Activated CD4-positive, alpha-beta T cell treated with anti-CD3 and anti-CD28 coated beads for 36 hours (primary cell): ENCODE results near the gene LRRC47. TPM values are rescaled to one million over a fixed set of nuclear protein-coding genes. Genes with fewer than 3 reads are reported as not detected.

Experiments
- ATAC-seq: fragments of 200-7000 bp; cut with Tn5 transposase; one replicate; pipeline ENCODE4 v1.10.0; 2021; ENCODE audit warnings: mild to moderate bottlenecking, moderate library complexity
- CTCF ChIA-PET: fragments of 350-600 bp; sonication (Branson Sonifier 250); formaldehyde crosslinking; loops from one replicate; lab custom pipeline; 2021; ENCODE audit warnings: antibody characterized with exemption; lab: Charles Lee
- POLR2A ChIA-PET: fragments of 350-600 bp; sonication (Branson Sonifier 250); formaldehyde crosslinking; loops from one replicate; lab custom pipeline; 2021; ENCODE audit warnings: antibody characterized with exemption, inconsistent platforms; lab: Charles Lee
- DNase-seq: peaks from one replicate; pipeline ENCODE4 v3.0.0-alpha.2; 2020
- H3K27ac Mint-ChIP-seq: one replicate; pipeline ENCODE4 v1.8.0; 2021; ENCODE audit warnings: mixed read lengths
- H3K27me3 Mint-ChIP-seq: one replicate; pipeline ENCODE4 v1.8.0; 2021; ENCODE audit warnings: mixed read lengths
- H3K36me3 Mint-ChIP-seq: one replicate; pipeline ENCODE4 v1.8.0; 2021; ENCODE audit warnings: low read depth, mixed read lengths
- H3K4me1 Mint-ChIP-seq: one replicate; pipeline ENCODE4 v1.8.0; 2021; ENCODE audit warnings: mixed read lengths
- H3K4me3 Mint-ChIP-seq: one replicate; pipeline ENCODE4 v1.8.0; 2021; ENCODE audit warnings: mild to moderate bottlenecking, moderate library complexity, mixed read lengths
- H3K9me3 Mint-ChIP-seq: one replicate; pipeline ENCODE4 v1.8.0; 2021; ENCODE audit warnings: low read depth, mixed read lengths
- intact Hi-C, 2 experiments: fragments of 100-400 bp; cut with DNase I in 1 of 2; cut with micrococcal nuclease in 1 of 2; formaldehyde crosslinking; loops; one replicate each; pipeline versions ENCODE4 v1.14.2 to v1.15.1; 2022 to 2024; cut with DNase I, micrococcal nuclease
- total RNA-seq, 2 experiments: library from RNA; stranded (reverse); gene quantifications; one replicate each; pipeline ENCODE4 v1.2.3, GENCODE V29; 2021

Gene LRRC47
- total RNA-seq, 2 experiments from 2014 or later = 34.8 to 38.7 TPM

DNA sequence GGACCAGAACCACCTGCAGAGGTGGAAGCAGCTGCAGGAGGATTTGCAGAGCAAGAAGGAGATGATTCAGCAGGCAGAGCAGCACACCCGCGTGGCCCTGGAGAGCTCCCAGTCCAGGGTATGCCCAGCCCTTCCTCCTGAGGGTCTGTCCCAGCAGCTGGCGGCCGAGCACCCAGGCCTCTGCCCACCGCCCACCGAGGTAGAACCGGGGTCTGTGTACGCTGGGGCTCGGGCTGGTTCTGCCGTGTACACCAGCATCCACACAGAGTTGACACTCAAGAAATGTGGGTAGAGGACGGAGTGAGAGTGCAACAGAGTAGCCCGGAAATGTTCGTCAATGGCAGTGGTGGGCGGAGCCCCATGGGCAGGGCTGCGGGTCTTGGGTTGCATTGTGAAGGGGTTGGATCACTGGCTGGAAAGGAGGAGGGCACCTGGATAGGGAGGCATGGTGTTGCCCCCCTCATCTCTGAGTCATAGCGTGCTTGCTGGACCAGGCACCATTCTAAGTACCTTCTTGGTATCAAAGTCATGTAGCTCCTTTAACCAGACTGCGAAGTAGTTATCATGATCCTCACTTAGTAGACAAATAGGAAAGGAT lies 28.9 kb downstream of the LRRC47 start:
- Mint-ChIP-seq H3K27me3 (peaks cover 2% of the 10 kb centered on the region), H3K27ac (no peak overlapping the region), H3K9me3 (no peaks in the 10 kb centered on the region), H3K4me1 (peaks cover 7% of the 10 kb centered on the region), H3K4me3 (no peak overlapping the region), H3K36me3 (no peaks in the 10 kb centered on the region)
- CTCF ChIA-PET = interaction anchor here (0.6 kb wide), 1 partner anchor 1219 kb away, joined by 3 read pairs; no protein-coding TSS in a partner anchor
- POLR2A ChIA-PET = interaction anchor here (1.1 kb wide), 1 partner anchor 10 kb away, joined by 6 read pairs; no protein-coding TSS in a partner anchor
- ATAC-seq (no peak), DNase-seq (no peak)
- intact Hi-C loops = no loop called here

- DNase-seq (no peak), ATAC-seq (no peak)
- Mint-ChIP-seq H3K27ac (no peak overlapping the region), H3K27me3 (peaks cover 14% of the 10 kb centered on the region), H3K4me1 (no peaks in the 10 kb centered on the region), H3K9me3 (no peaks in the 10 kb centered on the region), H3K4me3 (no peak overlapping the region), H3K36me3 (no peaks in the 10 kb centered on the region)
- intact Hi-C loops = no loop called here
- ChIA-PET POLR2A (no interaction called here), CTCF (no interaction called here)
These were observed 32.8 kb downstream of the LRRC47 start for GRCh38 chr1:3763351-3764125.

DNA sequence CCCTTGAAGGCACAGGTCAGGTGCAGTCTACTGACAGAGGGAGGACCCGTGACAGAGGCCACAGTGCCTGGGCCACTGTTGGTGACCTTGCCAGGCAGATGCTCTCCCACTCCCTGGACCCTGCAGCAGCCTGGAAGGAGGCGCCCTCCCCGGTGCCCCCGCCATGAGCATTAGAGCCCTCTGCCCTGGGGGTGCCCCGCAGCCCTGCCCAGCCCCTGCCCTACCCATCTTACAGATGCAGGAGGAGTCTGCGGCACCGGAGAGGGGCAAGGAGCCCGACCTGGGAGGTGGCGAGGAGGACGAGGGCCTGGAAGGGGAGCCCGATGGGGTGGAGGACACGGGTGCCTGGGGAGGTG lies 33.4 kb downstream of the LRRC47 start:
- no peak for DNase-seq
- Mint-ChIP-seq H3K27me3 (peaks cover 14% of the 10 kb centered on the region), H3K4me3 (no peak overlapping the region), H3K36me3 (no peaks in the 10 kb centered on the region), H3K9me3 (no peaks in the 10 kb centered on the region), H3K4me1 (no peaks in the 10 kb centered on the region), H3K27ac (no peak overlapping the region)
- POLR2A ChIA-PET = no interaction called here
- intact Hi-C loops = no loop called here
- CTCF ChIA-PET = no interaction called here
- ATAC-seq = no peak

DNA sequence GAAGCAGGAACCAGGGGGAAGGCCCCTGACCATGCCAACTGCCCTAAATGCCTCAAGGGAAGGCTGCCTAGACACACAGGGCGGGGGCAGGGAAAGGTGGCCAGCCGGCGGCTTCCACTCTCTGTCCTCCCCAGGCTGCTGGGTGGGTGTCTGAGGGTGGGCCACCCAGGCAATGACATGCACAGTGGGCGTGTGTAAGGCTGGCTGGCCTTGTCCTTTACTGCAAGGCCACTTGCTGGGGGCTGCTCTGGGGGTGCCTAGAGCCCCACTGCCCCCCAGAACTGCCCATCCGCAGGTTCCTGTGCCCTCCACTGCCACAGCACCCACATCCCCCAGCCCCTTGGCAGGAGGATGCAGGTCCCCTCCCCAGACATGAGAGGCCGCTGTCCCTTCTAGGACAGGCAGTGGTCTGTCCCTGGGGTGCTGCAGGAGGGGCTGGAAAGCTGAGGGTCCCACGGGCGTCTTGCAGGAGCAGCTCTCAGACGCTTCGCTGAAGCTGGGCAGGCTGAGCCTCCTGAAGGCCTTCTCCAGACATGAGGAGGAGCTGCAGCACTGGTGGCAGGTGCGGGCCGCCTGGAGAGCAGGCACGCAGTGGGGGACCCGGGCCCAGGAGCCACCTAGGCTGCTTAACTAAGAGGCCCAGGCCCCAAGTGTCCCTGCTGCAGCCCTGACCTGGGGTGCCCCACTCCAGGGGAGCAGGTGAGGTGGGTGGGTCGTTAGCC lies 34.0 kb downstream of the LRRC47 start:
- no peak for DNase-seq
- intact Hi-C loops = no loop called here
- Mint-ChIP-seq H3K9me3 (no peaks in the 10 kb centered on the region), H3K27me3 (peaks cover 14% of the 10 kb centered on the region), H3K36me3 (no peaks in the 10 kb centered on the region), H3K4me1 (no peaks in the 10 kb centered on the region), H3K27ac (no peak overlapping the region), H3K4me3 (no peak overlapping the region)
- ATAC-seq = no peak
- CTCF ChIA-PET = no interaction called here
- POLR2A ChIA-PET = no interaction called here

- no peaks in the 10 kb centered on the region for H3K4me1 Mint-ChIP-seq
- no peak overlapping the region for H3K4me3 Mint-ChIP-seq
- no peak overlapping the region for H3K27ac Mint-ChIP-seq
- no peaks in the 10 kb centered on the region for H3K36me3 Mint-ChIP-seq
- H3K27me3 Mint-ChIP-seq = peaks cover 14% of the 10 kb centered on the region
- CTCF ChIA-PET = no interaction called here
- no peak for ATAC-seq
- intact Hi-C loops = no loop called here
- POLR2A ChIA-PET = no interaction called here
- DNase-seq = no peak
- no peaks in the 10 kb centered on the region for H3K9me3 Mint-ChIP-seq
These were observed 34.8 kb downstream of the LRRC47 start for GRCh38 chr1:3761296-3762010.

GRCh38 chr1:3759796-3760195 lies 36.5 kb downstream of the LRRC47 start:
- no peaks in the 10 kb centered on the region for H3K36me3 Mint-ChIP-seq
- ChIA-PET POLR2A (no interaction called here), CTCF (interaction anchor here (0.6 to 1.3 kb wide), 2 partner anchors 24 to 133 kb away, joined by 3 to 4 read pairs; no protein-coding TSS in a partner anchor)
- H3K27ac Mint-ChIP-seq = no peak overlapping the region
- intact Hi-C loops = no loop called here
- ATAC-seq (no peak), DNase-seq (no peak)
- H3K9me3 Mint-ChIP-seq = no peaks in the 10 kb centered on the region
- no peak overlapping the region for H3K4me3 Mint-ChIP-seq
- peaks cover 14% of the 10 kb centered on the region for H3K27me3 Mint-ChIP-seq
- no peaks in the 10 kb centered on the region for H3K4me1 Mint-ChIP-seq

- no peaks in the 10 kb centered on the region for H3K4me1 Mint-ChIP-seq
- CTCF ChIA-PET = interaction anchor here (0.6 to 1.3 kb wide), 2 partner anchors 23 to 133 kb away, joined by 3 to 4 read pairs; no protein-coding TSS in a partner anchor
- H3K36me3 Mint-ChIP-seq = no peaks in the 10 kb centered on the region
- ATAC-seq (no peak), DNase-seq (no peak)
- no peak overlapping the region for H3K27ac Mint-ChIP-seq
- no peak overlapping the region for H3K4me3 Mint-ChIP-seq
- H3K27me3 Mint-ChIP-seq = peaks cover 12% of the 10 kb centered on the region
- no peaks in the 10 kb centered on the region for H3K9me3 Mint-ChIP-seq
- intact Hi-C loops = no loop called here
- POLR2A ChIA-PET = no interaction called here
These were observed 37.1 kb downstream of the LRRC47 start for GRCh38 chr1:3759164-3759563.

GRCh38 chr1:3756394-3756793 lies 39.9 kb downstream of the LRRC47 start:
- Mint-ChIP-seq H3K36me3 (no peaks in the 10 kb centered on the region), H3K9me3 (no peaks in the 10 kb centered on the region), H3K27ac (no peak overlapping the region), H3K4me1 (no peaks in the 10 kb centered on the region), H3K27me3 (peaks cover 11% of the 10 kb centered on the region), H3K4me3 (no peak overlapping the region)
- ChIA-PET CTCF (no interaction called here), POLR2A (no interaction called here)
- DNase-seq (no peak), ATAC-seq (no peak)
- intact Hi-C loops = no loop called here

DNA sequence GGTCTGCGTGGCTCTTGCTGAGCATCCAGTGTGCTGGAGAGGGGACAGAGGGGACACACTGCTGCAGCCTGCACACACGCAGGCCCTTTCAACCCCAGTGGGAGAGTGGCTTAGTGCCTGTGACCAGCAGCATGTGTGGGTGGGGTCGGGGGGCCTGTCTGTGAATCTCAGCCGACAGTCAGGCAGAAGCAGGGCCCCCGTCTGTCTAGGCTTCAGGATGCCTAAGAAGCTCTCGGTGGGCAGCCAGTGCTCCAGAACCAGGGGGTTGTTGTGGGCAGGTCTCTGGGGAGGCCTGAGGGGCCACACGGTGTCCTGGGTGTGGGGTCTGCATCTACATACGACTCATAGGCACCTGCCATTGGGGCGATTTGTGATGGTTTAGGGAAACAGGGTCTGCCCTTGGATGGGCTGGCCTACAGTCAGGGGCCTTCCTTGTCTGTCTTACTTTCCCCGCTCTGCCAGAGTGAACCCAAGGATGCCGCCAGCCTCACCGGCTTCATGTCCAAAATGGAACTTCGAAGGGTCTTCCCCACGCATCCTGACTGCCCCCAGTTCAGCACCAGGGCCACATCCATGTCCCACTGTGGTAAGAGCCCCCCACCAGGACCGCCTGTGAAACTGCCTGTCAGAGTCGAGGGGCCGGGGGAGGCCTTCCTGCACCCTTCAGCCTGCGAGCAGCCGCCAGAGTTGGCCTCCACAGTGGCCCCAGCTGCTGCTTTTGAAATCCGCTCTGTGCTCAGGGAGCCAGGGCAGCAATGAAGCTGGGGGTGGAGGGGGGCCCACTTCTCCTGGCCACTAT lies 42.4 kb downstream of the LRRC47 start:
- Mint-ChIP-seq H3K4me1 (no peaks in the 10 kb centered on the region), H3K36me3 (no peaks in the 10 kb centered on the region), H3K27ac (no peak overlapping the region), H3K27me3 (no peaks in the 10 kb centered on the region), H3K9me3 (no peaks in the 10 kb centered on the region), H3K4me3 (no peak overlapping the region)
- CTCF ChIA-PET = no interaction called here
- POLR2A ChIA-PET = no interaction called here
- no peak for ATAC-seq
- no peak for DNase-seq
- intact Hi-C loops = no loop called here

DNA sequence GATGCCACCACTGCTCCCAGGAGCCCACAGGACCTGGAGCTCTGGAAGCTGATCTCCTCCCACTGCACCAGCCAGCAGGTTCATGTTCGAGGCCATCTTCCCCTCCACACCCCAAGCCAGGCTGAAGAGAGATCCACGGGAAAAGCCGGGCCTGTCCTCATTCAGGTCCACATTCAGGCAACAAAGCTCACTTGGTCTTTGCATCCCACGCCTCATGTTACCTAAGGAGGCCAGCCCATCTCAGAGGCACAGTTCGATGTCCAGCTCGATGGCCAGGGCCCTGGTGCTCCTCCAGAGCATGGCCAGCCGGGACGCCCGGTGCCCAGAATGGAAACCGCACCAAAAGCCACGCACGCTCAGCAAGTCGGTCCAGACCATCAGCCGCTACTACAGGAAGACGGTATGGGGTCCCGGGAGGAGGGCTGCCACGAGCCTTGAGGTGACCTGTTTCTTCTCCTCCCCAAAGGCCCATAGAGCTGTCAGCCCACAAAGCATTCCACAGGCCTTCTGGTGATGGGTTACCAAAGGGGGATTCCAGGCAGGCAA lies 43.8 kb downstream of the LRRC47 start, which contains the start of gene CCDC27:
TSS of gene CCDC27 (plus strand) at position 51 of the 546 bp plus-strand sequence. CDS start at position 83, 32 bp downstream.
- ATAC-seq (no peak), DNase-seq (no peak)
- H3K4me3 Mint-ChIP-seq = no peak within 1 kb of the TSS
- CTCF ChIA-PET = no interaction called here
- no peaks in the 10 kb centered on the region for H3K27me3 Mint-ChIP-seq
- H3K4me1 Mint-ChIP-seq = peaks cover 8% of the 10 kb centered on the region
- no peak within 1 kb of the TSS for H3K27ac Mint-ChIP-seq
- H3K36me3 Mint-ChIP-seq = no peaks in the 10 kb centered on the region
- intact Hi-C loops = no loop called here
- POLR2A ChIA-PET = no interaction called here
- no peaks in the 10 kb centered on the region for H3K9me3 Mint-ChIP-seq
